H7 (cell line): Measurements from ENCODE around the gene KLF17. TPM values are rescaled to one million over a fixed set of nuclear protein-coding genes. Genes with fewer than 3 reads are reported as not detected.
"Not testable (repeated sequence)": the region's sequence is repeated elsewhere in the genome, so short reads cannot be mapped to it uniquely, and the experiment has no call there.

ENCODE experiments used
- DNase-seq: peaks from one replicate; pipeline ENCODE4 v3.0.0; 2012
- H3K27me3 ChIP-seq: 2 replicates; pipeline ENCODE4 v1.6.0; 2011; ENCODE audit warnings: mild to moderate bottlenecking, low read length; ENCODE audit not compliant: control insufficient read depth, insufficient read depth
- H3K36me3 ChIP-seq: replicated peaks from 2 replicates; pipeline ENCODE4 v1.5.1; 2011; ENCODE audit warnings: low read length; ENCODE audit not compliant: control insufficient read depth, insufficient read depth
- H3K4me3 ChIP-seq: 2 replicates; pipeline ENCODE4 v1.5.1; 2011; ENCODE audit warnings: low read depth, mild to moderate bottlenecking, control low read depth, low read length, moderate library complexity; ENCODE audit not compliant: insufficient read depth
- total RNA-seq: library from RNA; depleted of rRNA; stranded (reverse); fragments of >200 nt; shearing (Covaris generic); gene quantifications from 2 replicates; pipeline ENCODE4 v1.2.3, GENCODE V29; 2014

The KLF17 gene
- total RNA-seq, 1 experiment from 2014 or later, result not detected

DNA sequence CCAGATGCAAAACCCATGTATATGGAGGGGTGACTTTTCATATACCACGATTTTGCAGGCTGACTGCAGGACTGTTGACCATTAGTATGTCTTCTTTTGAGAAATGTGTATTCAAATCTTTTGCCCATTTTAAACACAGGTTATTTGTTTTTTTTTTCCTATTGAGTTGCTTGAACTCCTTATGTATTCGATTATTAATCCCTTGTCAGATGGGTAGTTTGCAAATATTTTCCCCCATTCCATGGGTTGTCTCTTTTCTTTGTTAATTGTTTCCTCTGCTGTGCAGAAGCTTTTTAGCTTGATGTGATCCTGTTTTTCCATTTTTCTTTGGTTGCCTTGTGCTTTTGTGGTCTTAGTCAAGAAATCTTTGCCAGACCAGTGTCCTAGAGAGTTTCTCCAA lies 24.6 kb upstream of the KLF17 start:
- no peaks in the 10 kb centered on the region for H3K36me3 ChIP-seq
- DNase-seq, result no peak
- no peaks in the 10 kb centered on the region for H3K27me3 ChIP-seq
- no peak overlapping the region for H3K4me3 ChIP-seq

DNA sequence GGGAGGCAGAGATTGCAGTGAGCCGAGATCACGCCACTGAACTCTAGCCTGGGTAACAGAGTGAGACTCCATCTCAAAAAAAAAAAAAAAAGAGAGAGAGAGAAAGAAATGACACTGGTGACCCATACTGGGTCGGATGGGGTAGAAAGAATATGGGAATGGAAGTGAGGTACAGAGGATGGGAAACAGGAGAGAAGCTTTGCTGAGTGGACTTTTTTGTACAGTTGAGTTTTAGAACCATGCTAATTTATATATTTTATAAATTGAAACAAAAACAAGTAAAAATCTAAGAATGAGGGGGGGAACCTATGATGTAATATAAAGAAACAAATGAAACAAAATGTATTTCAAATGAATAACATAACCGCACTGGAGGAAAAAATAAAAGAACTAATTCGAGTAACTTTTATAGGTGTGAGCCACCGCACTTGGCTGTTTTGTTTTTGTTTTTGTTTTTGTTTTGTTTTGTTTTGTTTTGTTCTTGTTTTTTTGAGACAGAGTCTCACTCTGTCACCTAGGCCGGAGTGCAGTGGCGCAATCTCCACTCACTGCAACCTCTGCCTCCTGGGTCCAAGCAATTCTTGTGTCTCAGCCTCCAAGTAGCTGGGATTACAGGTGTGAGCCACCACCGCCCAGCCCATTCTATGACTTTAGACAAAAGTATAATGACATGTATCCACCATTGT lies 18.3 kb upstream of the KLF17 start:
- H3K4me3 ChIP-seq, result no peak overlapping the region
- peaks cover 1% of the 10 kb centered on the region; the same call in 1 of the 2 replicates for H3K27me3 ChIP-seq
- H3K36me3 ChIP-seq, result no peaks in the 10 kb centered on the region
- no peak for DNase-seq

DNA sequence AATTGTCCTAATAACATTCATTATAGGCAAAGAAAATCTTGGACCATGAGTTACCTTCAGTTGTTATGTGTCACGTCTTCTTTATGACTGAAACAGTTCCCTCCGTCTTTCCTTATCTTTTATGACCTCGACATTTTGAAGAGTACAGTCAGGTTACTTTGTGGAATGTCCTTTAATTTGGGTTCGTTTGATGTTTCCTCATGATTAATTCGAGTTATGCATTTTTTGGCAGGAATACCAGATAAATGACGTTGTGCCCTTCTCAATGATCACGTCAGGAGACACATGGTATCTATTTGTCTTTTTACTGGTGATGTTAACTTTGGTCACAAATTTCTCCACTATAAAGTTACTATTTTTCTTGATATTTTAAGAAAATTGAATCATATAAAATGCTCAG lies 17.3 kb upstream of the KLF17 start:
- H3K27me3 ChIP-seq, result peaks cover 2% of the 10 kb centered on the region; the same call in 1 of the 2 replicates
- no peak overlapping the region for H3K4me3 ChIP-seq
- no peak for DNase-seq
- H3K36me3 ChIP-seq, result no peaks in the 10 kb centered on the region

DNA sequence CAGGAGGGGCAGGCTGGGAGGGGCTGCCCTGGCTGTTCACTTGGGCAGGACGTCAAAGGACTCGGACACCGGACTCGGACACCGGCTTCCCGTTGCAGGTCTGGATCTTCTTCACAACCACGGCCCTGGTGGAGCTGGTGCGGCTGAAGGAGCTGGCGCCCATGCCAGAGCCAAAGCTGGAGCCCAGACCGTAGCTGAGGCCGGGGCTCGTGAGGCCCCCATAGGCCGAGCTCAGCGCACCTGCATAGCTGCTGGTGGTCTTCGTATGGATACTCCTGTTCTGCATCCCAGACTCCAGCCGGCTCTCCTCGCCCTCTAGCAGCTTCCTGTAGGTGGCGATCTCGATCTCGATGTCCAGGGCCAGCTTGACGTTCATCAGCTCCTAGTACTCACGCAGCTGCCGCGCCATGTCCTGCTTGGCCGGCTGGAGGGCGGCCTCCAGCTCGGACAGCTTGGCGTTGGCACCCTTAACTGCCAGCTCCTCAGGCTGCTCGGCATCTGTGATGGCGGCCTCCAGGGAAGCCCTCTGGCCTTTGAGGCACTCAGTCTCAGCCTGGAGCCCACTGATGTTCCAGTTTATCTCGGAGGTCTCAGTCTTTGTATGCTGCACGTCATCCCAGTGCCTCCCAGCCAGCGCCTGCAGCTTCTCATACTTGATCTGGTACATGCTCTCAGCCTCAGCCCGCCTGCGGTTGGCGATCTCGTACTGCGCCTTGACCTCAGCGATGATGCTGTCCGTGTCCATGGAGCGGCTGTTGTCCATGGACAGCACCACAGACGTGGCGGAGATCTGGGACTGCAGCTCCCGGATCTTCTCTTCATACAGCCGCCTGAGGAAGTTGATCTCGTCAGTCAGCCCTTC lies 15.1 kb upstream of the KLF17 start:
- Histone ChIP-seq H3K36me3 (no peaks in the 10 kb centered on the region), H3K27me3 (peaks cover 2% of the 10 kb centered on the region; the same call in 1 of the 2 replicates), H3K4me3 (no peak overlapping the region)
- DNase-seq, result peak; percentile 49

DNA sequence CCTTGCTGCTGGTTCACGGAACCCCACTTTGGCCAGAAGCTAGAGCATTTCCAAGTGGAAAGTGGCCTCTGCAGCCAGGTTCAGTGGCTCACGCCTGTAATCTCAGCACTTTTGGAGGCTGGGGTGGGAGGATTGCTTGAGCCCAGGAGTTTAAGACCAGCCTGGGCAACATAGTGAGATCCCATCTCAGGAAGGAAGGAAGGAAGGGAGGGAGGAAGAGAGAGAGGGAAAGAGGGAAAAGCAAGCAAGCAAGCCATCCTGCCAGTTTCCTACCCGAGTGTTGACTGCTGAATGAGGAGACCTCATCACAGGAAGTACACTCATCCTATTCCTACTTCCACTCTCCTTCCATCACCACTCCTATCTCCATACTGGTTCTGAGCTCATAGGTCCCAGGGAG lies 12.8 kb upstream of the KLF17 start:
- no peaks in the 10 kb centered on the region for H3K36me3 ChIP-seq
- peaks cover 2% of the 10 kb centered on the region; the same call in 1 of the 2 replicates for H3K27me3 ChIP-seq
- H3K4me3 ChIP-seq, result no peak overlapping the region
- DNase-seq, result no peak

DNA sequence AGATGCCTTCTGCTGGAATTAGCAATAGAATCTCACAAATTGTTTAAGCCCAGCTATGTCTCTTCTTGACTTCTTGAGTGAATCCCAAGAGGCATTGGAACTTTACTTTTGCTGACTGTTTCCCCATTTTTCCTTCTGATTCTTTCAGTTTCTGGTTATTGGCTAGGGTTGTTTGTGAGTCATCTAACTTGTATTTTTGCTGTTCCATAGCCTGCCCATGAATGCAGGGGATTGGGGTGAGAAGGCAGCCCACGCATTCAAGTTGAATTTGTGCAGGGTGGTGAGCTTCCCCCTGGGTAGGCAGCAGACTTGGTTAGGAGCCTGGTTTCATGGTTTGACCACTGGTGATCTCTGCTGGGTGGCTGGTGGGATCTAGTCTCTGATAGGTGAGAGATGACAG lies 10.4 kb upstream of the KLF17 start:
- H3K36me3 ChIP-seq, result no peaks in the 10 kb centered on the region
- H3K4me3 ChIP-seq, result no peak overlapping the region
- no peak for DNase-seq
- H3K27me3 ChIP-seq, result peaks cover 2% of the 10 kb centered on the region; the same call in 1 of the 2 replicates

DNA sequence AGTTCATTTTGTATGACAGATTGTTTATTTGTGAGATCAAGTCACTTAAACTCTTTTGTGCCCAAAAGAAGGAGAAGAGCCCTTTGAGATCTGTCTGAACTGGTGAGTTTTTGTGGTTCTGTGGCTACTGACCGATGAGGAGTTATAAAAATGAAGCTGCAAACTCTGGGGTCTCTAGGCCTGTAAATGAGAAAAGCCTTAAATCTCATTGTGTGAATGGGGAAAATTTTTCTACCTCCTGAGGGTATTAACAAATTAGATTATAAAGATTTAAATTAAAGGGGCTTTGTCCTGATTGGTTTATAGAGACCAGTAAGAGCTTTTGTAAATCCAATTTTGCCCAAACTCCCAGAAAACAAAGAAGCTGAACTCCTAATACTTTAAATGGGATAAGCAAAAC lies 9.7 kb upstream of the KLF17 start:
- H3K4me3 ChIP-seq, result no peak overlapping the region
- no peaks in the 10 kb centered on the region for H3K36me3 ChIP-seq

DNA sequence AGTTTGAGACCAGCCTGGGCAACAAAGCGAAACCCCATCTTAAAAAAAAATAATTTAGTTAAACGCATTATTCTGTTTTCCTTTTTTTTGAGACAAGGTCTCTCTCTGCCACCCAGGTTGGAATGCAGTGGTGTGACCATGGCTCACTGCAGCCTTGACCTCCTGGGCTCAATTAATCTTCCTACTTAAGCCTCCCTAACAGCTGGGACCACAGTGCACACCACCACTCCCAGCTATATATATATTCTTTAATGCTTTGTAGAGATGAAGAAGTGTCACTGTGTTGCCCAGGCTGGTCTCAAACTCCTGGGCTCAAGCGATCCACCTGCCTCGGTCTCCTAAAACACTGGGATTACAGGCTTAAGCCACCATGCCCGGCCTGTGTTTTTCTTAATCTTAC lies 7.7 kb upstream of the KLF17 start:
- no peak for DNase-seq
- no peaks in the 10 kb centered on the region for H3K36me3 ChIP-seq
- no peaks in the 10 kb centered on the region for H3K27me3 ChIP-seq
- no peak overlapping the region for H3K4me3 ChIP-seq

More for the DNA sequence above, 9.7 kb upstream of the KLF17 start:
- DNase-seq, result no peak
- H3K27me3 ChIP-seq, result peaks cover 2% of the 10 kb centered on the region; the same call in 1 of the 2 replicates

DNA sequence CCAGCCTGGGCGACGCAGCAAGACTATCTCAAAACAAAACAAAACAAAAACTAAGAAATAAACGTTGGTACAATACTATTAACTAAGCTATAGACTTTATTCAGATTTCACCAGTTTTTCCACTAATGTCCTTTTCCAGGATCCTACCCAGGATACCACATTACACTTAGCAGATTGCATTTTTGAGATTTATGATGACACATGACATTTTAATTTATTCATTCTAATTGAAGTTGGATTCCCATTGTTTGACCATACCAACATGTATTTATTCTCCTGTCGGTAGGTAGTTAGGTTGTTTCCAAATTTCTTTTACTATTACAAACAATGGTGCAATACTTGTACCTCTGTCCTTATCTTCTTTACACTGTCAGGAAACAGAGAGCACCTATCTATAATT lies 6.8 kb upstream of the KLF17 start:
- H3K4me3 ChIP-seq, result no peak overlapping the region
- H3K36me3 ChIP-seq, result no peaks in the 10 kb centered on the region
- DNase-seq, result no peak
- H3K27me3 ChIP-seq, result no peaks in the 10 kb centered on the region

DNA sequence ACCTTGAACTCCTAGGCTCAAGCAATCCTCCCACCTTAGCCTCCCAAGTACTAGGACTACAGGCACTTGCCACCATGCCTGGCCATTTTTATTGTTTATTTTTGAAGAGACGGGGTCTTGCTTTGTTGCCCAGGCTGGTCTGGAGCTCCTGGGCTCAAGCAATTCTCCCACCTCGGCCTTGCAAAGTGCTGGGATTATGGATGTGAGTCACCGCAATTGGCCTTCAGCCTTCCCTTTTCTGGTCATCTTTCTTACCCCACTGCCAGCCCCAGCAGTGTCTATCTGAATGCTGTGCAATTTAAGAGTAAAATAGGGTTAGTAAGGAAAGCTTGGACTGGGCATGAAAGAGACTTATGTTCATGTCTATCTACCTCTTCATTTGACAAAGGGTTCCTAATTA lies 6.1 kb upstream of the KLF17 start:
- DNase-seq, result no peak
- Histone ChIP-seq H3K36me3 (no peaks in the 10 kb centered on the region), H3K4me3 (no peak overlapping the region), H3K27me3 (no peaks in the 10 kb centered on the region)

DNA sequence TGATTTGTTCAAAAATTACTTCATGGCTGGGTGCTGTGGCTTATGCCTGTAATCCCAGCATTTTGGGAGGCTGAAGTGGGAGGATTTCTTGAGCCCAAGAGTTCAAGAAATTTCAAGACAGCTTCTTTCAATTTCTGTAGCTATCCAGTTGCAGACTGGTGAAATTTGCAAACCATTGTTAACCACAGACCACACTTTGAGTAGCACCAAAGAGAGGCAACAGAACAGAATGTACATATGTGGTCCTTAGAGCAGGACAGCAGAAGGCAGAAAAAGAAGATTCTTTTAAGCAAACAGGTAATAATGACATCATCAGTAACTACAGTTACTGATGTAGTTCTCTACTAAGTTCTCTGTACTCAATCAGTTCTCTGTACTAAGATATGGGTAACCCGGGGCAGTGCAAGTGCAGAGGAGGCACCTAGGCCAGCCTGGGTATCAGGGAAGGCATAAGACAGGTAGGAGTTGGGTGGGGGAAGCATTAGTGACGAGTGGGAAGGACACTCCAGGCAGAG lies 5.5 kb upstream of the KLF17 start:
- no peak overlapping the region for H3K4me3 ChIP-seq
- H3K36me3 ChIP-seq, result no peaks in the 10 kb centered on the region
- no peaks in the 10 kb centered on the region for H3K27me3 ChIP-seq
- no peak for DNase-seq

DNA sequence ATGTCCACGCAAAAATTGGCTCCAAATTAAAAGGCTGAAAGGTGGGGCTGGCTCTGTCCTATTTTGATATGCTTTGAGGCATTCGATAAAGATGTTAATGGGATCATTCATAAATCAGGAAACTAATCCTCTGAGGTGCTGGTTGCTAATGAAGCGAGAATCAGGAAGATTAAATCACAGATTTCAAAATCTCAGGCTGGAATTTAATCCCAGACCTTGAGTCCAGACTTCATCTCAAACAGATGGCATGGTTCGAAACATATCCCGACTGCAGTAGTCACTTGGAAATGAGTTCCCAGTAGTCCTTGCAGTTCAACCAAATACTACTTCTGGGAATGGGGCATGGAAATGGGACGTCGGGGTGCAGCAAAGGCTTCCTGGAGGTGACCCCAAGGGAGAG lies 4.5 kb upstream of the KLF17 start:
- H3K27me3 ChIP-seq, result no peaks in the 10 kb centered on the region
- no peak for DNase-seq
- no peaks in the 10 kb centered on the region for H3K36me3 ChIP-seq
- no peak overlapping the region for H3K4me3 ChIP-seq

DNA sequence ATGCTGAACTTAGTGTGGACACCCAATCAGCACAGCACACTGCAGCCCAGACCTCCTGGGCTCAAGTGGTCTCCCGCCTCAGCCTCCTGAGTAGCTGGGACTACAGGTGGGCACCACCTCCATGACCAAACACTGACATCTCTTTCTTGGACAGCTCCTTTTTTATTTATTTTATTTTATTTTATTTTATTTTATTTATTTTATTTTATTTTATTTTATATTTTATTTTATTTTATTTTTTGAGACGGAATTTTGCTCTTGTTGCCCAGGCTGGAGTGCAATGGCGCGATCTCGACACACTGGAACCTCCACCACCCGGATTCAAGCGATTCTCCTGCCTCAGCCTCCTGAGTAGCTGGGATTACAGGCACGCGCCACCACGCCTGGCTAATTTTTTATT lies 1.3 kb upstream of the KLF17 start:
- not testable (repeated sequence) for H3K27me3 ChIP-seq, H3K36me3 ChIP-seq, DNase-seq, H3K4me3 ChIP-seq

DNA sequence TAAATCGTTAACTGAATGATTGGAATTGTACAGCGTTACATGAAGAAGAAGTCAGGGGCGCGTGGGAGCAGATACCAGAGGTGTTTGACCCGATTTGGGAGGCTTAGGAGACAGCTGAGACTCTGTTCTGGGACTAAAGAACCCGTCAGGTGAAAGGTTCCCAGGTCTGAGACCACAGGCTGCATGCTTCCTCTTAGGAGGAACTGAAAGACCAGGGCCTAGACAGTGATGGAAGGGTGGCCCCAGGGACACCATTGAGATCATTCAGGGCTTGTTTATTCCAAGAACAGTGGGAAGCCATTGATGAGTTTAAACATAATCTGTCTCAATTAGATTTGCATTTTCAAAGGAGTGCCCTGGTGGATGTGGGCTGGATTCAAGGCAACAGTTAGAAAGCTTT lies 904 bp downstream of the KLF17 start:
- Histone ChIP-seq H3K36me3 (no peaks in the 10 kb centered on the region), H3K4me3 (no peak overlapping the region), H3K27me3 (no peaks in the 10 kb centered on the region)
- DNase-seq, result peak; percentile 55

DNA sequence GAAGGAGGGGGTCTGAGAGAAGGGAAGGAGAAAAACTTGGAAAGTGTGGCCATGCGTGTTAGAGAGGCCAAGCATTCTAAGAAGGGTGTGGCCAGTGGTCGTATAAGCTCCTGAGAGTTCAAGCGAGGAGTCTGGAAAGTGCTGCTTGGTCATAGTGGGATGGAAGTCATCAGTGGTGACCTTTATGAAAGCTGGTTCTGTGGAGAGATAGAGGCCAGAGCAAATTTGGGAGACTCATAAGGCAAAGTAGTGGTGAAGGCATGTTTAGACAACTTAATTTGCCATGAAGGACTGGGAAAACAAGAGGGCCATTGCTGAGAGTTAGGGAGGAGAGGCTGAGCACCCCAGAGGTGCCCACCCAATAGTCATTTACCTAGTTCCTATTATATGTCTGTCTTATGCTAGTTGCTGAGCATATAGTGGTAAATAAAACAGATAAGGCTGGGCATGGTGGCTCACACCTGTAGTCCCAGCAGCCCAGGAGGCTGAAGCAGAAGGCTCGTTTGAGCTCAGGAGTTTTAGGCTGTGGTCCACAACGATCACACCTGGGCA lies 1.9 kb downstream of the KLF17 start:
- no peak for DNase-seq
- Histone ChIP-seq H3K36me3 (no peaks in the 10 kb centered on the region), H3K4me3 (no peak overlapping the region), H3K27me3 (no peaks in the 10 kb centered on the region)
